GM12891 (cell line): ENCODE data around the gene LUM.

Experiments used
- POLR2A ChIP-seq: IDR thresholded peaks from 2 replicates; pipeline ENCODE4 v1.6.1; 2011; ENCODE audit warnings: low read depth, low read length, control low read depth
- TAF1 ChIP-seq: IDR thresholded peaks from 2 replicates; pipeline ENCODE4 v1.6.1; 2011; ENCODE audit warnings: low read depth, low read length, control low read depth

GRCh38 chr12:91123236-91123916 is 12.1 kb upstream of the LUM start:
- TF ChIP-seq POLR2A (no peak), TAF1 (no peak)
